Measurements from ENCODE around the gene KIF2C.

KIF2C gene

GRCh38 chr1:44806025-44806703 is 66.5 kb downstream of the KIF2C start:
- DNase-seq = no peak
- Histone ChIP-seq H3K27me3 (ENCODE audit: insufficient read depth, low read depth, severe bottlenecking) (no peaks in the 10 kb centered on the region), H3K4me3 (ENCODE audit: low read depth, low read length) (no peak overlapping the region), H3K36me3 (peaks cover 55% of the 10 kb centered on the region), H3K9me3 (ENCODE audit: severe bottlenecking) (no peaks in the 10 kb centered on the region), H3K27ac (no peak overlapping the region)
- TF ChIP-seq CTCF (IDR thresholded peaks at IDR 0.05; ENCODE audit: low read depth, low read length) = no peak

GRCh38 chr1:44806704-44807363 is 67.2 kb downstream of the KIF2C start, which contains the start of gene DYNLT4:
Gene DYNLT4, minus strand, starts transcription at chr1:44807351. Its CDS starts 683 bp downstream, at chr1:44806668.
- DNase-seq = no peak
- H3K27me3 ChIP-seq (ENCODE audit: insufficient read depth, low read depth, severe bottlenecking) = no peaks in the 10 kb centered on the region
- peaks cover 55% of the 10 kb centered on the region for H3K36me3 ChIP-seq
- peak within 1 kb of the TSS; percentile 66 for H3K27ac ChIP-seq
- no peak for TF ChIP-seq CTCF (IDR thresholded peaks at IDR 0.05; ENCODE audit: low read depth, low read length)
- no peak within 1 kb of the TSS for H3K4me3 ChIP-seq (ENCODE audit: low read depth, low read length)
- no peaks in the 10 kb centered on the region for H3K9me3 ChIP-seq (ENCODE audit: severe bottlenecking)

- Histone ChIP-seq H3K36me3 (peaks cover 48% of the 10 kb centered on the region), H3K27ac (peak overlapping the region; percentile 66), H3K9me3 (ENCODE audit: severe bottlenecking) (no peaks in the 10 kb centered on the region), H3K4me3 (ENCODE audit: low read depth, low read length) (no peak overlapping the region), H3K27me3 (ENCODE audit: insufficient read depth, low read depth, severe bottlenecking) (no peaks in the 10 kb centered on the region)
- no peak for TF ChIP-seq CTCF (IDR thresholded peaks at IDR 0.05; ENCODE audit: low read depth, low read length)
- peak; percentile 83 for DNase-seq
Observed at GRCh38 chr1:44807364-44808062, 67.9 kb downstream of the KIF2C start.

- no peak for TF ChIP-seq CTCF (IDR thresholded peaks at IDR 0.05; ENCODE audit: low read depth, low read length)
- no peaks in the 10 kb centered on the region for H3K27me3 ChIP-seq (ENCODE audit: insufficient read depth, low read depth, severe bottlenecking)
- H3K9me3 ChIP-seq (ENCODE audit: severe bottlenecking) = no peaks in the 10 kb centered on the region
- peaks cover 40% of the 10 kb centered on the region for H3K36me3 ChIP-seq
- no peak within 1 kb of the TSS for H3K4me3 ChIP-seq (ENCODE audit: low read depth, low read length)
- H3K27ac ChIP-seq = peak within 1 kb of the TSS; percentile 66
- no peak for DNase-seq
Observed at GRCh38 chr1:44808063-44808937, 68.7 kb downstream of the KIF2C start, which contains the start of gene BTBD19. Gene BTBD19, plus strand, starts transcription at chr1:44808523. Its CDS starts 298 bp downstream, at chr1:44808821.
